ENCODE measurements around the gene MCAM. TPM values are rescaled to one million over a fixed set of nuclear protein-coding genes. Genes with fewer than 3 reads are reported as not detected.

MCAM gene
- polyA plus RNA-seq, 3 donors, result not detected

- no peaks in the 10 kb centered on the region for H3K27me3 Mint-ChIP-seq (ENCODE audit: low read depth in 3 of 3)
- no peak overlapping the region for H3K4me3 Mint-ChIP-seq
- Histone ChIP-seq H2AFZ (ENCODE audit: insufficient read depth, low read depth, low read length, poor library complexity, severe bottlenecking) (no peak overlapping the region), H3K4me3 (replicated peaks in 1 of 3; ENCODE audit: low read depth in 2 of 3, low read length in 3 of 3) (no peak overlapping the region), H3K27me3 (ENCODE audit: control insufficient read depth in 2 of 2, insufficient read depth in 2 of 2, low read length in 2 of 2) (no peaks in the 10 kb centered on the region), H3K9ac (ENCODE audit: insufficient read depth, low read length, poor library complexity, severe bottlenecking) (no peak overlapping the region), H3K79me2 (ENCODE audit: insufficient read depth, low read length) (peaks cover 4% of the 10 kb centered on the region), H3K36me3 (replicated peaks in 1 of 2; ENCODE audit: control insufficient read depth in 1 of 2, insufficient read depth in 2 of 2, low read length in 2 of 2) (peaks cover 92 to 100% of the 10 kb centered on the region in 2 donors), H3K4me1 (ENCODE audit: control insufficient read depth in 1 of 2, insufficient read depth in 2 of 2, low read length in 2 of 2) (no peaks in the 10 kb centered on the region), H3K27ac (ENCODE audit: low read depth in 1 of 2, low read length in 2 of 2) (no peak overlapping the region), H3K4me2 (replicated peaks; ENCODE audit: extremely low read depth, low read length, poor library complexity, severe bottlenecking) (no peak overlapping the region), H4K20me1 (ENCODE audit: insufficient read depth, low read length) (peaks cover 99% of the 10 kb centered on the region), H3K9me3 (replicated peaks in 1 of 2; ENCODE audit: control insufficient read depth in 1 of 2, insufficient read depth in 1 of 2, low read length in 2 of 2) (no peaks in the 10 kb centered on the region)
- 100% methylated on average over 1 of the region's 3 CpGs for WGBS (ENCODE audit: insufficient coverage)
- intact Hi-C loops (cut with micrococcal nuclease), result no loop called here
- no peak for DNase-seq
- no peak overlapping the region for H3K27ac Mint-ChIP-seq
- H3K36me3 Mint-ChIP-seq, result peaks cover 86 to 100% of the 10 kb centered on the region in 2 donors
- H3K9me3 Mint-ChIP-seq, result no peaks in the 10 kb centered on the region
- no peaks in the 10 kb centered on the region for H3K4me1 Mint-ChIP-seq
- TF ChIP-seq CTCF (IDR thresholded peaks at IDR 0.05), result no peak
Measured at GRCh38 chr11:119297938-119298337, 19.0 kb downstream of the MCAM start.

- Histone ChIP-seq H3K9ac (ENCODE audit: insufficient read depth, low read length, poor library complexity, severe bottlenecking) (no peak overlapping the region), H2AFZ (ENCODE audit: insufficient read depth, low read depth, low read length, poor library complexity, severe bottlenecking) (no peak overlapping the region), H3K27me3 (ENCODE audit: control insufficient read depth in 2 of 2, insufficient read depth in 2 of 2, low read length in 2 of 2) (no peaks in the 10 kb centered on the region), H3K27ac (ENCODE audit: low read depth in 1 of 2, low read length in 2 of 2) (no peak overlapping the region), H4K20me1 (ENCODE audit: insufficient read depth, low read length) (peaks cover 97% of the 10 kb centered on the region), H3K4me2 (replicated peaks; ENCODE audit: extremely low read depth, low read length, poor library complexity, severe bottlenecking) (no peak overlapping the region), H3K36me3 (replicated peaks in 1 of 2; ENCODE audit: control insufficient read depth in 1 of 2, insufficient read depth in 2 of 2, low read length in 2 of 2) (peaks cover 80 to 99% of the 10 kb centered on the region in 2 donors), H3K4me1 (ENCODE audit: control insufficient read depth in 1 of 2, insufficient read depth in 2 of 2, low read length in 2 of 2) (no peaks in the 10 kb centered on the region), H3K4me3 (replicated peaks in 1 of 3; ENCODE audit: low read depth in 2 of 3, low read length in 3 of 3) (no peak overlapping the region), H3K79me2 (ENCODE audit: insufficient read depth, low read length) (peaks cover 7% of the 10 kb centered on the region), H3K9me3 (replicated peaks in 1 of 2; ENCODE audit: control insufficient read depth in 1 of 2, insufficient read depth in 1 of 2, low read length in 2 of 2) (peaks cover 9 to 10% of the 10 kb centered on the region in 2 donors)
- H3K36me3 Mint-ChIP-seq, result peaks cover 72 to 98% of the 10 kb centered on the region in 2 donors
- no peaks in the 10 kb centered on the region for H3K27me3 Mint-ChIP-seq (ENCODE audit: low read depth in 3 of 3)
- intact Hi-C loops (cut with micrococcal nuclease), result no loop called here
- no peak overlapping the region for H3K4me3 Mint-ChIP-seq
- WGBS (ENCODE audit: insufficient coverage), result no CpG with 5 or more reads among the region's 3 CpGs
- H3K27ac Mint-ChIP-seq, result peak overlapping the region in 1 of 7 donors; percentile 32
- no peak for DNase-seq
- peaks cover 0 to 7% (median 5%) of the 10 kb centered on the region in 7 donors for H3K9me3 Mint-ChIP-seq
- H3K4me1 Mint-ChIP-seq, result no peaks in the 10 kb centered on the region
- TF ChIP-seq CTCF (IDR thresholded peaks at IDR 0.05), result no peak
Measured at GRCh38 chr11:119295178-119295577, 21.8 kb downstream of the MCAM start.

All from CD14-positive monocyte (primary cell).